Measurements from ENCODE around the gene MCCD1.
"Not testable (repeated sequence)": the region's sequence is repeated elsewhere in the genome, so short reads cannot be mapped to it uniquely, and the experiment has no call there.

MCCD1 gene

DNA sequence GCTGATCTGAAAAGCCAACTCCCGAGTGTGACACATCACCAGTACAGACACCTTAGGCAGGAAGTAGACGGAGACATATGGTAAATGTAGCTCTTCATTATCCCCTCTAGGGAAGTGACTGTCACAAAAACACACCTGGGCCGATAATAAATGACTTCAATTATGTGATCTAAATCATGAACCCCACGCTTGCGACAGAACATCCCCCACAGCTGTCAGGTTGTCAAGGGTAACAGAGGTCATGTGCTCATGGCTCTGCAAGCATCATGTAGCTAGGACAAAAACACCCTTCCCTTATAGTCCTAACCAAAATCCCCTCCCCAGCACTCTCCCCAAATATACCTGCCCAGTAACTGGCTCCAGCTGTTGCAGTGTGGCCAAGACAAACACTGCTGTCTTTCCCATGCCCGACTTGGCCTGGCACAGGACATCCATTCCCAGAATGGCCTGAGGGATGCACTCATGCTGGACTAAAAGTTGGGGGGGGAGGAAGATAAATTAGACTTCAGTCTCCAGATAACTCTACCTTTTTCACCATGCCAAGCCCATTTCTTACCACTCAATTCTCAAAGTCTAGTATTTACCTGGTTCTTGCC is 10.1 kb downstream of the MCCD1 start:
- in situ Hi-C loops (cut with HindIII; ENCODE audit: low pct_unique_long_range_greater_than_20kb, low sequenced_read_pairs): no loop called here
- TF ChIP-seq JUND (IDR thresholded peaks at IDR 0.05; ENCODE audit: low read depth): no peak
- peak in 1 of 2 experiments; percentile 68 for DNase-seq (ENCODE audit: low read depth in 1 of 2, low spot score in 1 of 2)

- TF ChIP-seq JUND (IDR thresholded peaks at IDR 0.05; ENCODE audit: low read depth): no peak
- in situ Hi-C loops (cut with HindIII; ENCODE audit: low pct_unique_long_range_greater_than_20kb, low sequenced_read_pairs): no loop called here
- DNase-seq (ENCODE audit: low read depth in 1 of 2, low spot score in 1 of 2): no peak
These were observed 11.9 kb downstream of the MCCD1 start for GRCh38 chr6:31540640-31541039.

- TF ChIP-seq JUND (IDR thresholded peaks at IDR 0.05; ENCODE audit: low read depth): no peak
- in situ Hi-C loops (cut with HindIII; ENCODE audit: low pct_unique_long_range_greater_than_20kb, low sequenced_read_pairs): no loop called here
- DNase-seq (ENCODE audit: low read depth in 1 of 2, low spot score in 1 of 2): peak in 1 of 2 experiments; percentile 83
These were observed 12.4 kb downstream of the MCCD1 start for GRCh38 chr6:31541059-31541657.

DNA sequence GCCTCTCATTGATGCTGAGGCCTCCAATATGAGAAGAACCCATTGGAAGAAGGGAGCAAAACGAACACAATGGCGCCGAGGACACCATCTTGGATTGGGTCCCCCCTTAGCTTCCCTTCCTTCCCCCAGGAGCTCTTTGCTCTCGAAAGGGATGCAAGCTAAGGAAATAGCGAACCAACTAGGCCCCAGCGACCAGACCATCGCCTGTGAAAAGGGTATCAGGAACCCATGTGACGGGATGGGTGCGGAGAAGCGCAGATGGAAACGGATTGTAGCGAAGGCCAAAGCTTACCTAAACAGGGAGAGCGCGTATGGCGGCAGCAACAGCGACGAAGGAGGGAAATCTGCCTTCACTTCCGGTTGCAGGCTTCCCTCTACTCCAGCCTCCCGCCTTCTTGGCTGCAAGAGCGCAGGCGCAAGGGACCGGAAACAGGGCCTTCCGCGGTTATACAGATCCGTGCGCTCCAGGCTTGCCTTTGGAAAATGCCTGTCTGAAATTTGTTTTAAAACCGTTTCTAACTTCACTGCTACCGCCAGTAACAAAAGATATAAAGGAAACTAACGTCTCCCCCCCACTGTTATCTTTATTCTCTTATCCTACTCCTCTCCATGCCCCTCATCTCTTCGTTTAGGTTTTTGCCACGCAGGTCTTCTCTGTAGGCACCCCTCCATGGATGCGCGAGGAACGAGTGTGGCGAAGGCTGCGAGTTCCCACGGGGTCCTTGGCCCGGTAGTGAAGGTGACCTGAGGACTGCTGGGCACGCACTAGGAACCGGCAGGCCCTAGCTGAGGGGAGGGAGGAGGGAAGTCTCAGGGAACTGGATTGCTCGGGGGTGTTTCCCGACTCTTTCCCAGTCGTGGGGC is 13.1 kb downstream of the MCCD1 start, which contains the start of gene DDX39B:
TSS of gene DDX39B (minus strand) at position 346 of the 864 bp plus-strand sequence. CDS start 1,471 bp downstream, outside the sequence.
- in situ Hi-C loops (cut with HindIII; ENCODE audit: low pct_unique_long_range_greater_than_20kb, low sequenced_read_pairs): no loop called here
- TF ChIP-seq JUND (IDR thresholded peaks at IDR 0.05; ENCODE audit: low read depth): no peak
- peak; percentile 80 to 98 for DNase-seq (ENCODE audit: low read depth in 1 of 2, low spot score in 1 of 2)

DNA sequence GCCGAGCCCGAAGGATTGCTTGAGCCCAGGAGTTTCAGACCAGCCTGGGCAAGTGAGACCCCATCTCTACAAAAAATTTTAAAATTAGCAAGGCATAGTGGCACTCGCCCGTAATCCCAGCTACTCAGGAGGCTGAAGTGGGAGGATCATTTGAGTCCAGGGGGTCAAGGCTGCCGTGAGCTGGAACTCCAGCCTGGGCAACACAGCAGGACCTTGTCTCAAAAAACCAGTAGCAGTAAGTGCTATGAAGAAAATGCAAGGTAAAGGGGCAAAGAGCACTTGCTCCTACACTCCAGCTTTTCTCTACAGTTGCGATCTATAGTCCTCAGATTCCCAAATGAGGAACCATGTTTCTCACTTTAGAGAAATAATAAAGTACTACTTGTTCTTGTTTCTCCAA is 14.9 kb downstream of the MCCD1 start:
- no peak for DNase-seq (ENCODE audit: low read depth in 1 of 2, low spot score in 1 of 2)
- in situ Hi-C loops (cut with HindIII; ENCODE audit: low pct_unique_long_range_greater_than_20kb, low sequenced_read_pairs): no loop called here
- TF ChIP-seq JUND (IDR thresholded peaks at IDR 0.05; ENCODE audit: low read depth): no peak

GRCh38 chr6:31544676-31545075 is 15.9 kb downstream of the MCCD1 start:
- in situ Hi-C loops (cut with HindIII; ENCODE audit: low pct_unique_long_range_greater_than_20kb, low sequenced_read_pairs): no loop called here
- TF ChIP-seq JUND (IDR thresholded peaks at IDR 0.05; ENCODE audit: low read depth): no peak
- DNase-seq (ENCODE audit: low read depth in 1 of 2, low spot score in 1 of 2): no peak

DNA sequence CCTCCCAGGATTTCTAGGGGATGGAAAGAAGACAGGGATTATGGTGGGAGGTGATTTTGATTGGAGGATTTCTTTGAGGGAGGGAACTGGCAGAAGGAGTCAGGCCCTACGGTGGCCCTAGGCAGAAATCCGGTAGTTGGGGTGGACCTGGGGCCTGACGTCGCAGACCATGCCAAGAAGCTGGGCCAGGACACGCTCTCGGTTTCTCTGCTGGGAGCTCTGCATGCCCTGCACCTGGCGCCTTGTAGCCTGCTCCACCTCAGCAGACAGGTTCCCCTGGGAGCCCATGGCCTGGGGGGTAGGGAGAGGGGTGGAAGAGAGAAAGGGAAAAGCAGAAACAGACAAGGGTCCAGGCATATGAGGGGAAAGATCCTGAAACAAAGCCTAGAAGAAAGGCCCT is 16.5 kb downstream of the MCCD1 start:
- TF ChIP-seq JUND (IDR thresholded peaks at IDR 0.05; ENCODE audit: low read depth): no peak
- in situ Hi-C loops (cut with HindIII; ENCODE audit: low pct_unique_long_range_greater_than_20kb, low sequenced_read_pairs): no loop called here
- DNase-seq (ENCODE audit: low read depth in 1 of 2, low spot score in 1 of 2): no peak

GRCh38 chr6:31546339-31546957 is 17.7 kb downstream of the MCCD1 start, which contains the start of gene ATP6V1G2:
Gene ATP6V1G2, minus strand, starts transcription at chr6:31546608. Its CDS starts 49 bp downstream, at chr6:31546559.
- peak; percentile 50 to 96 for DNase-seq (ENCODE audit: low read depth in 1 of 2, low spot score in 1 of 2)
- no peak for TF ChIP-seq JUND (IDR thresholded peaks at IDR 0.05; ENCODE audit: low read depth)
- in situ Hi-C loops (cut with HindIII; ENCODE audit: low pct_unique_long_range_greater_than_20kb, low sequenced_read_pairs): no loop called here

- in situ Hi-C loops (cut with HindIII; ENCODE audit: low pct_unique_long_range_greater_than_20kb, low sequenced_read_pairs): no loop called here
- peak; percentile 85 to 96 for DNase-seq (ENCODE audit: low read depth in 1 of 2, low spot score in 1 of 2)
- no peak for TF ChIP-seq JUND (IDR thresholded peaks at IDR 0.05; ENCODE audit: low read depth)
These were observed 18.4 kb downstream of the MCCD1 start, which contains the start of gene NFKBIL1 for GRCh38 chr6:31546958-31547726. Gene NFKBIL1, plus strand, starts transcription at chr6:31547608. Its CDS starts 87 bp downstream, at chr6:31547695.

DNA sequence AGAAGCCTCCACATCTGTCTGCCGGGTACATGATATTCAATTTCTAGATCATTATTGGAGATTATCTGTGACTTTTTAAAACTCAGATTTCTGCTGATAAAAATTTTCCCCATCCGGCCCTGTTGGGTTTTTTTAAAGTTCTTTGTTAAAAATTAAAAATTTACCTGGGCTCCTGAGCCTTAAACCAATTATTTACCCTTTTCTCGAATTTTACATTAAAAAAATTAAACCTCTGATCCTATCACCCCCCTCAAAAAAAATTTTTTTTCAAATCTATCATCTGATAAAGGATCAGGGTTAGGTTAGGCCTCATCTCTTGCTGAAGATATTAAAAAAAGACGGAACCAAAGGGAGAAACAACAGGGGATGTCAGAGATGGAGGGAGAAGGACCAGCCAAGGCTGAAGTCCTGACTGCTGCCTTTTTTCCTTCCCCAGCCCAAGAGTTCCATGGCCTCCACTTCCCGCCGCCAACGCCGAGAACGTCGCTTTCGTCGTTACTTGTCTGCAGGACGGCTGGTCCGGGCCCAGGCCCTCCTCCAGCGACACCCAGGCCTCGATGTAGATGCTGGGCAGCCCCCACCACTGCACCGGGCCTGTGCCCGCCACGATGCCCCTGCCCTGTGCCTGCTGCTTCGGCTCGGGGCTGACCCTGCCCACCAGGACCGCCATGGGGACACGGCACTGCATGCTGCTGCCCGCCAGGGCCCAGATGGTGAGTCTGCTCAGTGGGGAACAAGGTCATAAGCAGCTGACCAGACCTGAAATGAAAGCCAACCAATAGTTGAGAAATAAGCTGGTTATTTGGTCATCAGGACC is 19.2 kb downstream of the MCCD1 start:
- TF ChIP-seq JUND (IDR thresholded peaks at IDR 0.05; ENCODE audit: low read depth): no peak
- in situ Hi-C loops (cut with HindIII; ENCODE audit: low pct_unique_long_range_greater_than_20kb, low sequenced_read_pairs): no loop called here
- no peak for DNase-seq (ENCODE audit: low read depth in 1 of 2, low spot score in 1 of 2)

DNA sequence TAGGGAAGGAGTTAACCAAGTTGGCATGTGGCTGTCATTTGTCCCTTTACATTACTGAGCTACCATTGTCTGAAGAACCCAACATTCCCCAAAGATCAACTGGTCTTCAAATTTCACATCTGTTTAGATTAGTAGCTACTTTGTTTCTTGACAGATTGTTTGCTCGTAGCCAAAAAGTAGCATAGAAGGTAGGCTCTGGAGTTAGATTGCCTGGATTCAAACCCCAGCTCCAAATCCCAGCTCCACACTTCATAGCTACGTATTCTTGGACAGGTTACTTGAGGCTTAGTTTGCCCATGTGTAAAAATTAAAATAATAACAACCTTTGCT is 19.7 kb downstream of the MCCD1 start:
- no peak for DNase-seq (ENCODE audit: low read depth in 1 of 2, low spot score in 1 of 2)
- TF ChIP-seq JUND (IDR thresholded peaks at IDR 0.05; ENCODE audit: low read depth): no peak
- in situ Hi-C loops (cut with HindIII; ENCODE audit: low pct_unique_long_range_greater_than_20kb, low sequenced_read_pairs): no loop called here

DNA sequence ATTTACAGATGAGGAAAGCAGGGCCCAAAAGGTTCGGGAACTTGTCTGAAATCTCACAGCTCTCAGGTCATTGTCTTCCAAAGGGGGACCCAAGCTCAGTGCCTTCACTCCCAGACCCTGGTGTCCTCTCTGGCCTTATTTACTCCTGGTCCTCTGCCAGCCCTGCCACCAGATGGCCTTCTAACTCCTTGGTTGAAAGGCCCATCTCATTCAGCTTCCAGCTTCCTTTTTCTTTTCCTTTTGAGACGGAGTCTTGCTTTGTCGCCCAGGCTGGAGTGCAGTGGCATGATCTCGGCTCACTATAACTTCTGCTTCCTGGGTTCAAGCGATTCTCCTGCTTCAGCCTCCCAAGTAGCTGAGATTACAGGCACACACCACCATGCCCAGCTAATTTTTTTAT is 22.6 kb downstream of the MCCD1 start:
- peak in 1 of 2 experiments; percentile 59 for DNase-seq (ENCODE audit: low read depth in 1 of 2, low spot score in 1 of 2)
- in situ Hi-C loops (cut with HindIII; ENCODE audit: low pct_unique_long_range_greater_than_20kb, low sequenced_read_pairs): not testable (repeated sequence)
